Activated CD8-positive, alpha-beta memory T cell treated with anti-CD3 and anti-CD28 coated beads, Interleukin-2, amount 50 U/mL, for 24 hours (primary cell): ENCODE results near the gene SHC4.
"Not testable (repeated sequence)": the region's sequence is repeated elsewhere in the genome, so short reads cannot be mapped to it uniquely, and the experiment has no call there.

Source experiments
- DNase-seq: peaks from one replicate; pipeline ENCODE4 v3.0.0-alpha.2; 2020; ENCODE audit errors: extremely low read depth

SHC4 gene

DNA sequence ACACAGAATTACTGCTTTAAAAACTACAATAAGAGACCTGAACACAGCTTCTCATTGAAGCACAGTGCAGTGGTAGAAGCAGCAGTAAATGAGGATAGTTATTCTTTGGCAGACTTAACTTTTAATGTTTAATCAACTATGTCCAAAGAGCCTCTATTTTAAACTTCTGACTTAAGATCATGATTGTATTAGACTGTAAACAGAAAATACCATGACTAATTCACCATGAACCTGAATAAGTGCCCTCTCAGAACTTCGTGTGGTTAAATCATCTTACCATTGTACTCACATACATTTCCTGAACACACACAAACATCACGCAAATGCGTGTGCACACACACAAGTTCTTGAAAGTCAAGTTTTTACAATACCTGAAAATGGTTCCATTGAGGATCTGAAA lies 166.8 kb downstream of the SHC4 start:
- no peak for DNase-seq

DNA sequence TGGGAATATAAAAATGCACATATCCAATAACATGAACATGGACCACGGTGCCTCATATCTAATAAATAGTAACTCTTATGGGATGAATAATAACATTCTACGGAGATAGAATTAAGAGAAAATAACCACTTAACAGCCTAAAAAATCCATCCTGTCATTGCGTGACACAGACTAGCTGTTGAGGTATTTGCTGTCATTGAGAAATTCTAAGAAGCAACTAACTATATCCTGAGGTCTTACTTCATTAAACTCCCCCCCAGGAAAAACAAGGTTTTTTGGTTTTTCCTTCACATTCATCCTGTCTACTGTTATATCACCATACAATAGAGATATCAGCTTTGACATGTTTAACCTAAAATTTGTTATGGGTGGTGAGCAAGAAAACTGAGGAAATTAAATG lies 167.2 kb downstream of the SHC4 start:
- no peak for DNase-seq

DNA sequence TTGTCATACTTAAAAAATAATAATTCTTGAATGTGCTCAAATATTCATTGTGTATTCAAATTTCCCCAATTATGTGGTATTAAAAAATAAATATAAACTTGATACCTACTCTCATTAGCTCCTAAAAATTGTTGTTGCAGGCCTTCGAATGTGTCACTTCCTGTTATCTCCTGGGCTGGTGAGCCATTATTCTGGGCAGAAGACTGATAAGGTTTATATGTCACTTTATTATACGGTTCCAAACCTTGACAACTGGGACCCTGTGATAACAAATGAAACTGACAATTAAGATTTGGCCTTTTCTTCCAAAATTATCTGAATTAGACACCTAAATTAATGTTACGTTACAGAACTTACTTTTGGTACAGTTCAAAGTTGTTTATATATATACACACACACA lies 167.8 kb downstream of the SHC4 start:
- DNase-seq = no peak

DNA sequence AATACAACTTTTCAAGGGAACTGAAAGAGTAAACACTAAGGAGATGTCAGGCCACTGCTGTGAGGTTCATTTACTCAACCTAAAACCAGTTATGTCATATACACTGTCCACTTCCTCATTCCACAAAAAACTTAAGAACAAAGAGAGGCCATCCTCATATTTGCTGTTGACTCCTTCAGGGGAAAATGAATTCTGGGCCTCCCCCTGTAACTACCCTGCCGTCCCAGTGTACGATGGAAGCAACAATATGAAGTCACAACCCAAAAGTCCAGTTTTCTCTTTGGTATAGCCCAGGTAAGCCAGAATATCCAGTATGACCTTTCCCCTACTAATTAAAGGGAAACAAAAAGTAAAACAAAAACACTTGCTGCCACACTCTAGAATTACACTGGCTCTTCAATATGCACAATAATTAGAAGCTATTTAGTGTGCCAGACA lies 169.0 kb downstream of the SHC4 start:
- DNase-seq = no peak

DNA sequence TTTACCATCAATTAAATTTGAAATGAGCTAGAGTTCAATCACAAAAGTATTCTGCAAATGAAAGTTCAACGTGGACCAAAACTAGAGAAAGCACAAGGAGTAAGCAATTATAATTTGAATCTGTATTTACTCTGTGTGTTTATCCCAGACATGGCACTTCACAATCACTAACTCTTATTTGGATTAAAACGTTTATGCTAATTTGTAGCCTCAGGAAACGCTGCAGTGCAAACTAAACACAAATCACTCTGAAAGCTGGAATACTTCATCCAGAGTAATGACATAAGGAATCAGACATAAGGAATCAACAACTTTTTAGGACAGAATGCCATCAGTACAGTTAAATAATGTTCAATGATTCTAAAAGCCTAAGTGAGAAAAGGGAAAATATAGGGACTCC lies 171.3 kb downstream of the SHC4 start:
- no peak for DNase-seq

DNA sequence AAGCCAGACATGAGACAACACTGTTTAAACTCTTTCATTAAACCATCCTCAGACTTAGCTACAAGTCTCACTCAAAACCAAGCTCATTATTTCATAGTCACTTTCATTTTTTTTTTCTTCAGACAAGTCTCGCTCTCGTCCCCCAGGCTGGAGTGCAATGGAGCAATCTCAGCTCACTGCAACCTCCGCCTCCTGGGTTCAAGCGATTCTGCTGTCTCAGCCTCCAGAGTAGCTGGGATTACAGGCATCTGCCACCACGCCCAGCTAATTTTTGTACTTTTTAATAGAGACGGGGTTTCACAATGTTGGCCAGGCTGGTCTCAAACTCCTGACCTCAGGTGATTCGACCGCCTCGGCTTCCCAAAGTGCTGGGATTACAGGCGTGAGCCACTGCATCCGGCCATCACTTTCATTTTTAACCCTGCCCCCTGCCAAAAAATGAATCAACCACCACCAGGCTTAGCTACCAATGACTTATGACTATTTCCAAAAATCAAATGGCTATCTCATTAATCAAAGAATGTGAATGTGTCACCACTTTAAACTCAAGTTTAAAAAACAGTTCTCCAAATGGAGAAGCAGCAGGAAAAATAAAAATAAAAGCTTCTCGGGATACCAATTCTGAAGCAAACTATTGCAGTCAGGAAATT lies 173.1 kb downstream of the SHC4 start:
- DNase-seq = not testable (repeated sequence)

DNA sequence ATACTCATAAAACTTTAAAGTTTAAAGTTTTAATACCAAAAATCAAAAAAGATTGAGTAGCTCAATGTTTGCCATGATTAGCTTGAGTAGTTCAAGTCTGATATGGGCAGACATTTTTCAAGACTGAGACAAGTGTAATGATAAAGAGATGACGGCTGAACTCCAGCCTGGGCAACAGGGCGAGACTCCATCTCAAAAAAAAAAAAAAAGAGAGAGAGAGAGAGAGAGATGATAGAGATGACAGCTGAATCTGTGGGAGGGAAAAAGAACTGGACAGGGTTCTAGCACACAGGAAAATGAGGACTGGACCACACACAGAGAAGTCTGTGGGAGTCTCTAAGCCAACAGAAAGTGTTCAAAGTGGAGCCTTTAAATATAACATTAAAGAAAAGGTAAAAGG lies 178.0 kb downstream of the SHC4 start:
- DNase-seq = no peak

DNA sequence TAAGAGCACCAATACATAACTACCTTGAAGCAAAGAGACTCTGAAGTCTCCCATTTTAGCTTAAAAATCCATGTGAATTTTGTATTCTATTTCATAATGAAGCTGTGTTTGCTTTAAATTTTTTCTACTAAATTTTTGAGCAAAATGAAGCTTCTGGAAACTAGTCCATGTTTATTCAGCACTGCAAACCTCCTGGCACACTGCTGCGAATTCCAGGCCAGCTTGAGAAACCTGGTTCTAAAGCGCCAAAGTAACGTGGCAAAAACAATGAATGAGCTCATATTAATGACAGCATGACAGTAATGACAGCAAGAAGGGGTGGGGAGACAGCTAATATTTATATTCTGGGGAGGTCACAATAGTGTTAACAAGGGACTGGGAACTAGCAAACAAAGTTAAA lies 178.5 kb downstream of the SHC4 start:
- no peak for DNase-seq

DNA sequence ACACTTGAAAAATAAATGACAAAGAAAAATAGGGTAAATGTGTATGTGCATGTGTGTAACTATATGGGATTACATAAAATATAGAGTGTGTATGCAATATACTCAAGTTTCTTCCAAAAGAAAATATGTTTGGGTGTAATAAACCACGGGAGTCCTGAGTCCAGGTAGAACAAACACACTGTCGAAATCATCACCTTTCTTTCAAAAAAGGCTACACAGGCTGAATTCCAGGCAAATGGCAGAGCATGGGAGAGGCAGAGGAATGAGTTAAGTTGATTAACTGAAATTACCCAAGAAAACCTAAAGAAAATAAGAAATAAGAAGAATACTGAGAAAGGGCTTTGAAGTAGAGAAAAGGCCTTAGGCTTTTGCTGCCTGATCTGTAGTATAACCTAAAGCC lies 179.0 kb downstream of the SHC4 start:
- DNase-seq = no peak

DNA sequence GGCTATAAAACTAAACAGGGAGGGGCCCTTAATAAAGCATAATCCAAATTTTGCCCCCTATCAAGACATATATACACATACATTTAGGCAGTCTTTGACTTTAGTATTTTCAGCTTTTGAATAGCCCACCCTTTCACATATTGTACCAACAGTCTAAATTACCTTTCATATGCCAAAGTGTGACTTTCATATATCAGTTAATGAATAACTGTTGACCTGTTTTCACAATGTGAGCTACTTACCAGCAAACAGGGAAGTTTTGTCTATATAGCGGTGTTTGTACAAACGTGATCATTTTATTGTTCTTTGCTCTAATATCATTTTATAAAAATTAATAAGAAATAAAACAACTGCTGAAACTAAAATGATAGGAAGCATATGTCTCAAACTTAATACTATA lies 180.8 kb downstream of the SHC4 start:
- no peak for DNase-seq

DNA sequence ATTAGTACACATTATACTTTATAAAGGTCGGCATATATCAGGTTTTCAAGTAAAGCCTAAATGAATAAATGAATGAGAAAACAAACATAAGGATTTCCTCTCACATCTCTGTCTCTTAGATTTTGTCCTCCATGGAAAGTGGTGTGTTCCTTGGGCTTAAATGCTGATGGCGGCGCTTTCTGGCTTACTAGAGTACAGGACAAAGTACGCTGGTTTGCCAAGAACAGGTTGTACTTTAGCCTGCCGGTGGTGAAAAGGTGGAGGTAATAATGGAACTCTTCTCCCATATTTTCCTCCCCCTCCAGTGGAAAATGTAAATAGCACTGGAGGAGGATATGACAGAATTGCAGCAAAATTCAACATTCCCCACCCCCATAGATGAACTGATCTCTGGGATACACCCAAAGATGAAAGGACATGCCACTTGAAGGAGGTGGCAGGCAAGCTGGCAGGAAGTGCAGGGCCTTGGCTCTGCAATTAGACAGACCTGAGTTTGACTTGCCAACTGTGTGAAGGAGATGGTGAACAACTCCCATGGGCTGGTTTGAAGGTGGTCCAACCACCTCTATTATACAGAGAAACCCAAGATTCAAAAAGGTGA lies 182.1 kb downstream of the SHC4 start:
- DNase-seq = no peak

DNA sequence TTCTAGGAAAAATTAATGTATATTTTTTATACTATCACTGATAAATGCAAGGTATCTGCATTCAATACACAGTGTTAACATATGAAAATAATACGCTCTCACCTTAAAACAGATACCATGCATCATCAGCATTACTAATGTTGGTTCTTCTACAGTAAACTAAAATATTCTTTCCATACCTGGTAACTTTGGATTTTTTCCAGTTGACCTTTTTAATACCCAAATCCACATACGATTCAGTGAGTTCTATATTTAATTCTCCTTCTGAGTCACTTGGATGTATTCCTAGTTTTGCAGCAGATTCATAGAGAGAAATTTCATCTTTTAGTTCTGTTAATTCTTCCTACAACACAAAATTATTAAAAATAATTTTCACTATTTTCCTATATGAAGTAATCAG lies 182.7 kb downstream of the SHC4 start:
- DNase-seq = no peak

DNA sequence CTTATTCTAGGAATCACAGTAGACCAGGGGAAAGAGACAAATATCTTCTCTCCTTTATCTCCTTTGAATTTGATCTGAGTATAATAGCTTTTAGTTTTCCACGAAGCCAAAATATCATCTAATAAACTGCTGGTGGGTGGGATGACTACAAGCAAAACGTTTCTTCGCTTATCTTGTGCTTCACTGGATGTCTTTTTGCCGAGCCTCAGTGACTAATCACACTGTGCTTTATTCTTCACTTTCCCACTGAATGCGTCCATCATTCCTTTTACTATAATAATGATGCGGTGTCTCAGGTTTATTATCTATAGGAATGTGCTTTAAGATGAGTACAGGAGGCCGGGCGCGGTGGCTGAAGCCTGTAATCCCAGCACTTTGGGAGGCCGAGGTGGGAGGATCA lies 185.4 kb downstream of the SHC4 start:
- no peak for DNase-seq

DNA sequence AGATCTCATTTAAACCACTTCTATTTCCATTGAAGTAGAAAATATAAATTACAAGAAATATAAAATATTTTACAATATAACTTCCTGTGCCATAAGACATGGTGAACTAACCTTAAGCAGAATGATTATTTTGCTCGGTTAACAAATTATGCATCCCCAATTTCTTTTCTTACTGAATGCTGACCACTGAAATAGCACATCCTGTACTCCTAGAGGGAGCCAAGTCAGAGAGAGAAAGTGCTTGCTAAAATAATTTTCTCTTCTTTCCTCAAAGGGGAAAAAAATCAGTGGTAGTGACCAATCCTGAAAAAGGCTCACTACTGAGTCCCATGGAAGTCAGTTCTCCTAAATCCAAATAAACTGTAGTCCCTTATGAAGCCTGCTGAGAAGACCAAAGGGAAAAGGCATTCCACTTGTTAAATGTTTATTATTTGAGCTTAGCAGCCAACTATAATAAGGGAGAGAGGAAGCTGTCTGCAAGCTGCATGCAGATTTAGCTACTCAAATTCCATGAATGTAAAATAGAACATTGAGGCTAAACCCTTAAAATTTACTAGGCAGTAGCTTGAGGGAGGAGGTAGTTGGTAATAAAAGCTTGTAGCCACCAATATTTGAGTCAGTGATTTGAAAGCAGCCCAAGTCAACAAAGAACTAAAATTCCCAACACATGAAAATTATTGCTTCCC lies 185.9 kb downstream of the SHC4 start:
- DNase-seq = no peak

DNA sequence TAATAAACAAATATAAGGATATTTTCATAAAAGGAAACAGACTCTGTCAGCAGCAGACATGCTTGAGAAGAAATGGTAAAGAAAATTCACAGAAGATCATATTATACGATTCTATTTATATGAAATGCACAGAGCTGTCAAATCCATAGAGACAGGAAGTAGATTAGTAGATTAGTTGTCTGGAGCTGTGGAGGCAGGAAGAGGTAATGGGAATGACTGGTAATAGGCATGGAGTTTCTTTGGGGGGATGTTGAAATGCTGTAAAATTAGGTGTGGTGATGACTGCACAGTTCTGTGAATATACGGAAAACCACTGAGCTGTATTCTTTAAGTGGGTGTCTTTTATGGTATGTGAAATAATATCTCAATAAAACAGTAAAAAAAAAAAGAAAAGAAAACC lies 188.2 kb downstream of the SHC4 start:
- DNase-seq = no peak

DNA sequence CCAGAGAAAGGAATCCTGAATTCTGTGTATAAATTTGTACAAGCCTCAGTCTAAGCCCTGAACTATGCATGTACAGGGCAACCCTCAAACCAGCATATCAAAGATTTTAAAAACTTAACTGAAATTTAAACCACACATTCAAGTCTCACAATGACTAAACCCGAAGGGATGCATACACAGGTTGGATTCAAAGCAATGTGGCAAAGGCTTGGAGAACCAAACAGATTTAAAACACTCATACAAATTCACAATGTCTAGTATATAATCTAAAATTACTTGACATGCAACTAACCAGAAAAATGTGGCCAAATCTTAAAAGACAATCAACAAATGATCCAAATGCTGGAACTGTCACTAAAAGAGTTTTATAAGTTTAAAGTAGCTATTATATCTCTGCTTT lies 189.2 kb downstream of the SHC4 start:
- DNase-seq = no peak
